Esophagus squamous epithelium (tissue), 5 donors: Measurements from ENCODE around the gene FGD6. TPM values are rescaled to one million over a fixed set of nuclear protein-coding genes. Genes with fewer than 3 reads are reported as not detected.

Experiments
- DNase-seq: peaks from one replicate; lab custom pipeline; 2025; lab: John Stamatoyannopoulos, UW
- H3K27ac ChIP-seq, 4 donors: fragments of 200-600 bp; sonication (generic); one replicate each; pipeline ENCODE4 v1.5.1; 2016 to 2019; ENCODE audit warnings: mild to moderate bottlenecking in 1 of 4
- H3K27me3 ChIP-seq, 4 donors: fragments of 200-600 bp; sonication (generic); 1 replicate in 3 of 4; 2 replicates in 1 of 4; pipeline versions ENCODE4 v1.5.1 to v1.6.0; 2017 to 2021; ENCODE audit warnings: antibody characterized with exemption in 1 of 4
- H3K36me3 ChIP-seq, 3 donors: fragments of 200-600 bp; sonication (generic); one replicate each; pipeline ENCODE4 v1.5.1; 2016 to 2019
- H3K4me1 ChIP-seq, 3 donors: fragments of 200-600 bp; sonication (generic); one replicate each; pipeline ENCODE4 v1.5.1; 2017 to 2019
- H3K4me3 ChIP-seq, 4 donors: fragments of 200-600 bp; sonication (generic); 1 replicate in 3 of 4; 2 replicates in 1 of 4; pipeline ENCODE4 v1.5.1; 2016 to 2019; ENCODE audit warnings: mild to moderate bottlenecking in 2 of 4, moderate library complexity in 1 of 4
- H3K9me3 ChIP-seq, 3 donors: fragments of 200-600 bp; sonication (generic); one replicate each; pipeline ENCODE4 v1.5.1; 2016 to 2019
- CTCF ChIP-seq, 6 experiments: fragments of 450-650 bp in 4 of 6; fragments of 200-600 bp in 2 of 6; sonication (generic) in 2 of 6; IDR thresholded peaks; one replicate each; pipeline ENCODE4 v1.5.1; 2016 to 2019; ENCODE audit warnings: antibody characterized with exemption in 6 of 6, mild to moderate bottlenecking in 4 of 6, moderate library complexity in 4 of 6
- POLR2A ChIP-seq, 4 donors: fragments of 450-650 bp; IDR thresholded peaks; one replicate each; pipeline ENCODE4 v1.6.1; 2017; ENCODE audit warnings: antibody characterized with exemption in 4 of 4, mild to moderate bottlenecking in 4 of 4, moderate library complexity in 3 of 4
- WGBS, 2 donors: methylation state at CpG; one replicate each; pipeline ENCODE4 v1.1.5; 2018; 5-methylcytosine and 5-hydroxymethylcytosine counted together
- intact Hi-C: fragments of 100-400 bp; cut with DNase I; formaldehyde crosslinking; loops from one replicate; pipeline ENCODE4 v1.15.0; 2022
- total RNA-seq, 4 donors: library from RNA; depleted of rRNA; stranded (reverse); fragments of >200 nt; gene quantifications; one replicate each; pipeline ENCODE4 v1.1.0, GENCODE V29; 2016
- donor health status: DM: yes; HTN: yes; CAD: no.

Gene FGD6
- total RNA-seq, 4 donors from 2014 or later: 10.0 to 19.1 (median 13.2) TPM

- TF ChIP-seq POLR2A (IDR thresholded peaks at IDR 0.05) (no peak), CTCF (IDR thresholded peaks at IDR 0.05) (no peak)
- DNase-seq: no peak
- Histone ChIP-seq H3K27me3 (no peaks in the 10 kb centered on the region), H3K4me1 (peaks cover 21 to 72% (median 34%) of the 10 kb centered on the region in 3 donors), H3K27ac (no peak overlapping the region), H3K36me3 (no peaks in the 10 kb centered on the region), H3K4me3 (no peak overlapping the region), H3K9me3 (no peaks in the 10 kb centered on the region)
- WGBS, 2 donors: 81 to 87% methylated on average over 7 of the region's 7 CpGs
- intact Hi-C loops: no loop called here
Observed at GRCh38 chr12:95208678-95209077, 8.6 kb downstream of the FGD6 start.

GRCh38 chr12:95207407-95207806, 9.9 kb downstream of the FGD6 start:
- Histone ChIP-seq H3K36me3 (no peaks in the 10 kb centered on the region), H3K4me3 (no peak overlapping the region), H3K4me1 (peaks cover 30 to 72% (median 43%) of the 10 kb centered on the region in 3 donors), H3K9me3 (no peaks in the 10 kb centered on the region), H3K27me3 (no peaks in the 10 kb centered on the region), H3K27ac (peak overlapping the region in 1 of 4 donors; percentile 23)
- TF ChIP-seq CTCF (IDR thresholded peaks at IDR 0.05): no peak
- intact Hi-C loops: no loop called here
- DNase-seq: no peak
- WGBS, 2 donors: 92 to 95% methylated on average over 2 of the region's 2 CpGs

- Histone ChIP-seq H3K9me3 (no peaks in the 10 kb centered on the region), H3K36me3 (no peaks in the 10 kb centered on the region), H3K4me1 (peaks cover 30 to 72% (median 39%) of the 10 kb centered on the region in 3 donors), H3K4me3 (no peak overlapping the region), H3K27me3 (no peaks in the 10 kb centered on the region), H3K27ac (peak overlapping the region in 2 of 4 donors; percentile 82 to 88)
- 84 to 91% methylated on average over 8 of the region's 8 CpGs for WGBS, 2 donors
- DNase-seq: no peak
- no peak for TF ChIP-seq CTCF (IDR thresholded peaks at IDR 0.05)
- no peak for TF ChIP-seq POLR2A (IDR thresholded peaks at IDR 0.05)
- intact Hi-C loops: no loop called here
Observed at GRCh38 chr12:95206916-95207315, 10.4 kb downstream of the FGD6 start.

GRCh38 chr12:95205685-95206084, 11.6 kb downstream of the FGD6 start:
- Histone ChIP-seq H3K36me3 (no peaks in the 10 kb centered on the region), H3K27me3 (no peaks in the 10 kb centered on the region), H3K4me1 (peaks cover 30 to 72% (median 46%) of the 10 kb centered on the region in 3 donors), H3K4me3 (peak overlapping the region in 1 of 4 donors; percentile 0), H3K9me3 (no peaks in the 10 kb centered on the region), H3K27ac (peak overlapping the region; percentile 76 to 88 (median 82))
- WGBS, 2 donors: 4 to 22% methylated on average over 2 to 4 of the region's 4 CpGs
- intact Hi-C loops: no loop called here
- TF ChIP-seq POLR2A (IDR thresholded peaks at IDR 0.05) (peak in 1 of 4 donors; percentile 21), CTCF (IDR thresholded peaks at IDR 0.05) (no peak)
- no peak for DNase-seq

GRCh38 chr12:95205016-95205624, 12.1 kb downstream of the FGD6 start:
- no peaks in the 10 kb centered on the region for H3K27me3 ChIP-seq
- peaks cover 30 to 72% (median 49%) of the 10 kb centered on the region in 3 donors for H3K4me1 ChIP-seq
- 40 to 65% methylated on average over 2 of the region's 2 CpGs for WGBS, 2 donors
- no peaks in the 10 kb centered on the region for H3K36me3 ChIP-seq
- intact Hi-C loops: no loop called here
- no peaks in the 10 kb centered on the region for H3K9me3 ChIP-seq
- DNase-seq: no peak
- H3K4me3 ChIP-seq: peak overlapping the region in 1 of 4 donors; percentile 0
- peak overlapping the region; percentile 76 to 88 (median 82) for H3K27ac ChIP-seq
- no peak for TF ChIP-seq CTCF (IDR thresholded peaks at IDR 0.05)
- TF ChIP-seq POLR2A (IDR thresholded peaks at IDR 0.05): no peak
